ENCODE results near the gene BORCS6.
A peak's percentile ranks its signal among the peaks of the same experiment; 100 is the strongest.

- TF ChIP-seq, protein P1, sequence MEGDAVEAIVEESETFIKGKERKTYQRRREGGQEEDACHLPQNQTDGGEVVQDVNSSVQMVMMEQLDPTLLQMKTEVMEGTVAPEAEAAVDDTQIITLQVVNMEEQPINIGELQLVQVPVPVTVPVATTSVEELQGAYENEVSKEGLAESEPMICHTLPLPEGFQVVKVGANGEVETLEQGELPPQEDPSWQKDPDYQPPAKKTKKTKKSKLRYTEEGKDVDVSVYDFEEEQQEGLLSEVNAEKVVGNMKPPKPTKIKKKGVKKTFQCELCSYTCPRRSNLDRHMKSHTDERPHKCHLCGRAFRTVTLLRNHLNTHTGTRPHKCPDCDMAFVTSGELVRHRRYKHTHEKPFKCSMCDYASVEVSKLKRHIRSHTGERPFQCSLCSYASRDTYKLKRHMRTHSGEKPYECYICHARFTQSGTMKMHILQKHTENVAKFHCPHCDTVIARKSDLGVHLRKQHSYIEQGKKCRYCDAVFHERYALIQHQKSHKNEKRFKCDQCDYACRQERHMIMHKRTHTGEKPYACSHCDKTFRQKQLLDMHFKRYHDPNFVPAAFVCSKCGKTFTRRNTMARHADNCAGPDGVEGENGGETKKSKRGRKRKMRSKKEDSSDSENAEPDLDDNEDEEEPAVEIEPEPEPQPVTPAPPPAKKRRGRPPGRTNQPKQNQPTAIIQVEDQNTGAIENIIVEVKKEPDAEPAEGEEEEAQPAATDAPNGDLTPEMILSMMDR (IDR thresholded peaks at IDR 0.05 in 8 of 11, conservative IDR thresholded peaks at IDR 0.05 in 3 of 11), result peak in 1 of 11 experiments; percentile 6
- peak; percentile 44 to 100 (median 56) for TF ChIP-seq POLR2AphosphoS5 (IDR thresholded peaks at IDR 0.05)
Observed at GRCh38 chr17:8173056-8173870, 16.7 kb downstream of the BORCS6 start.
